SU-DHL-6 (cell line): Measurements from ENCODE around the gene MEX3D.

Experiments used
- CTCF ChIP-seq: fragments of 200-600 bp; sonication (generic); IDR thresholded peaks from one replicate; pipeline ENCODE4 v1.5.1; 2017; ENCODE audit warnings: antibody characterized with exemption, mild to moderate bottlenecking, low read length, moderate library complexity; ENCODE audit not compliant: insufficient read depth, poor library complexity, severe bottlenecking
- EZH2phosphoT487 ChIP-seq: fragments of 200-600 bp; sonication (generic), shearing (Covaris generic); conservative IDR thresholded peaks from 2 replicates; pipeline ENCODE4 v1.6.1; 2018; ENCODE audit warnings: mild to moderate bottlenecking, antibody characterized with exemption, low read length, moderate library complexity, mixed read lengths

GRCh38 chr19:1522838-1523237, 45.3 kb downstream of the MEX3D start:
- TF ChIP-seq CTCF (no peak), EZH2phosphoT487 (no peak)
